A549 treated with GW870086 at 1 μM for 4 hours (cell line): ENCODE measurements around the gene MRPL41. TPM values are rescaled to one million over a fixed set of nuclear protein-coding genes. Genes with fewer than 3 reads are reported as not detected.

Experiments
- total RNA-seq: library from RNA; stranded (reverse); fragments of 200-300 nt; extraction: Qiagen RNA extraction; gene quantifications from 5 replicates; pipeline ENCODE4 v1.2.3, GENCODE V29; 2022; ENCODE audit warnings: low read depth

The MRPL41 gene
- 57.7 to 99.0 TPM (median 89.5 TPM) in 5 replicates for total RNA-seq

GRCh38 chr9:137551264-137552021 lies at the start of gene MRPL41:
MRPL41 (plus strand) TSS chr9:137551879; CDS start chr9:137552082, 203 bp downstream.

GRCh38 chr9:137550231-137550621 lies 1.5 kb upstream of the MRPL41 start, which contains the start of gene PNPLA7:
PNPLA7 (minus strand) TSS chr9:137550402; CDS start chr9:137550197, 205 bp downstream.

GRCh38 chr9:137578518-137579258 lies 27.0 kb downstream of the MRPL41 start, which contains the start of gene DPH7:
DPH7 (minus strand) TSS chr9:137578925; CDS start chr9:137578777, 148 bp downstream.

GRCh38 chr9:137590469-137591383 lies 39.0 kb downstream of the MRPL41 start, which contains the start of gene ZMYND19:
ZMYND19 (minus strand) TSS chr9:137590512; CDS start chr9:137590263, 249 bp downstream.

Other genes starting within 250 kb of the MRPL41 start
- 1.9 to 4.6 TPM (median 4.1 TPM) in 5 replicates for gene NRARP, start 249.6 kb upstream of the MRPL41 start, total RNA-seq
- 4.2 to 6.1 TPM (median 5.6 TPM) in 5 replicates for gene EXD3, start 128.7 kb upstream of the MRPL41 start, total RNA-seq
- gene NOXA1, start 128.5 kb upstream of the MRPL41 start, total RNA-seq, result 0.91 to 2.0 TPM (median 1.3 TPM) in 5 replicates
- gene ENTPD8, start 110.5 kb upstream of the MRPL41 start, total RNA-seq, result 0.08 to 0.31 TPM (median 0.23 TPM) in 5 replicates
- 29.8 to 45.1 TPM (median 44.2 TPM) in 5 replicates for gene NSMF, start 92.5 kb upstream of the MRPL41 start, total RNA-seq
- gene PNPLA7, start 1.5 kb upstream of the MRPL41 start, total RNA-seq, result 0.45 to 1.0 TPM (median 0.69 TPM) in 5 replicates
- 26.2 to 32.2 TPM (median 30.1 TPM) in 5 replicates for gene DPH7, start 27.0 kb downstream of the MRPL41 start, total RNA-seq
- gene ZMYND19, start 38.6 kb downstream of the MRPL41 start, total RNA-seq, result 41.9 to 63.7 TPM (median 56.5 TPM) in 5 replicates
- 48.4 to 67.0 TPM (median 61.3 TPM) in 5 replicates for gene ARRDC1, start 53.8 kb downstream of the MRPL41 start, total RNA-seq
- 37.5 to 49.3 TPM (median 41.8 TPM) in 5 replicates for gene EHMT1, start 67.1 kb downstream of the MRPL41 start, total RNA-seq